Hepatocyte (in vitro differentiated cells): ENCODE measurements around the gene PDSS2.

Experiments used
- CTCF ChIP-seq: fragments of 200-600 bp; sonication (generic); IDR thresholded peaks from 2 replicates; pipeline ENCODE4 v1.5.1; 2016; ENCODE audit warnings: antibody characterized with exemption, mild to moderate bottlenecking; ENCODE audit not compliant: poor library complexity
- EZH2 ChIP-seq: fragments of 200-600 bp; sonication (generic); IDR thresholded peaks from 2 replicates; pipeline ENCODE4 v1.6.1; 2016; ENCODE audit warnings: antibody characterized with exemption, mild to moderate bottlenecking, borderline replicate concordance
- EZH2phosphoT487 ChIP-seq: fragments of 200-600 bp; sonication (generic); IDR thresholded peaks from one replicate; pipeline ENCODE4 v1.6.1; 2018; ENCODE audit warnings: antibody characterized with exemption, mild to moderate bottlenecking, low read depth, moderate library complexity; ENCODE audit not compliant: unreplicated experiment, severe bottlenecking

- TF ChIP-seq CTCF (no peak), EZH2phosphoT487 (no peak), EZH2 (no peak)
Observed at GRCh38 chr6:107237992-107238660, 221.2 kb downstream of the PDSS2 start.
